GM21737 (cell line): ENCODE results near the gene CARS2.
"Not testable (repeated sequence)": the region's sequence is repeated elsewhere in the genome, so short reads cannot be mapped to it uniquely, and the experiment has no call there.

Experiments
- ATAC-seq: cut with Tn5 transposase; IDR thresholded peaks from one replicate; pipeline ENCODE4 v1.9.1; 2021; ENCODE audit warnings: mild to moderate bottlenecking, moderate library complexity; ENCODE audit not compliant: unreplicated experiment

CARS2 gene

DNA sequence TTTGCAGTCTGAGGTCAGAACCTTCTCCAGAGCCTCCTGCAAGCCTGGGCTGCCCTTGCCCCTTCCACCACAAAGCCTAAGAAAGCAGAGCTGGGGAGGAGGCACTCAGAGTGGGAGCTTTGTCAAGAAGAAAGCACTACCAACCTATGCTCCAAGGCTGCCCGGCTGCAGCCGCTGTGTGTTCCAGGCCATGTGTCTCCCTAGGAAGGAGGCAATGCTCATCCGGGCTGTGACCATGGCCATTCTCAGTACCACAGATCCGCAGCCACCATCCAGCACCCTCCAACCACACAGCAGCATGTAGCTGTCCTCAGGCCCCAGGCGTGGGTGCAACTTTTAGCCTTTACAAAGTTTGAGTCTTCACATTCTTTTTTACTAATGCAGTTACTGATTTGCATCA lies 22.0 kb downstream of the CARS2 start:
- ATAC-seq: no peak

GRCh38 chr13:110683203-110683883 lies 22.6 kb downstream of the CARS2 start:
- no peak for ATAC-seq

- ATAC-seq: no peak
Observed at GRCh38 chr13:110682746-110683145, 23.2 kb downstream of the CARS2 start.

- ATAC-seq: no peak
Observed at GRCh38 chr13:110681868-110682550, 23.9 kb downstream of the CARS2 start.

DNA sequence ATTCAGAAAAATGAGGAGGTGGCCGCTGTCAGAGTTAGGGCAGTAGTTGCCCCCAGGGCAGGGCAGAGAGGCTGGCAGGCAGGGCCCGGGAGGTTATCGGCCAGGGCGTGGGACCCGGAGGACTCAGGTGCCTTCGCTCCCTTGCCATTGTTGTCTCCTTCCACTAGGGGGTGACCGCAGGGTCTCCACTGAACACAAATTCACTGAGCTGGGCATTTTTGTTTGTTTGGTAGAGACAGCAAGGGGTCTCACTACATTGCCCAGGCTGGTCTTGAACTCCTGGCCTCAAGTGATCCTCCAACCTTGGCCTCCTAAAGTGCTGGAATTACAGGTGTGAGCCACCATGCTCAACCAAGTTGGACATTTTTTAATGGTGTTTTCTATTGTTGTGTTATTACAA lies 25.1 kb downstream of the CARS2 start:
- ATAC-seq: no peak

- no peak for ATAC-seq
Observed at GRCh38 chr13:110677731-110678545, 28.0 kb downstream of the CARS2 start.

GRCh38 chr13:110676595-110677587 lies 29.0 kb downstream of the CARS2 start:
- ATAC-seq: peak; percentile 64

DNA sequence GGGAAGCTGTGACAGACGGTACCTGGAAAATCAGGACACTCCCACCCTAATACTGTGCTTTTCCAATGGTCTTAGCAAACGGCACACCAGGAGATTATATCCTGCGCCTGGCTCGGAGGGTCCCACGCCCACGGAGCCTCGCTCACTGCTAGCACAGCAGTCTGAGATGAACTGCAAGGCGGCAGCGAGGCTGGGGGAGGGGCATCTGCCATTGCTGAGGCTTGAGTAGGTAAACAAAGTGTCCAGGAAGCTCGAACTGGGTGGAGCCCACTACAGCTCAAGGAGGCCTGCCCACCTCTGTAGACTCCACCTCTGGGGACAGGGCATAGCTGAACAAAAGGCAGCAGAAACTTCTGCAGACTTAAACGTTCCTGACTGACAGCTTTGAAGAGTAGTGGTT lies 36.1 kb downstream of the CARS2 start:
- ATAC-seq: not testable (repeated sequence)

DNA sequence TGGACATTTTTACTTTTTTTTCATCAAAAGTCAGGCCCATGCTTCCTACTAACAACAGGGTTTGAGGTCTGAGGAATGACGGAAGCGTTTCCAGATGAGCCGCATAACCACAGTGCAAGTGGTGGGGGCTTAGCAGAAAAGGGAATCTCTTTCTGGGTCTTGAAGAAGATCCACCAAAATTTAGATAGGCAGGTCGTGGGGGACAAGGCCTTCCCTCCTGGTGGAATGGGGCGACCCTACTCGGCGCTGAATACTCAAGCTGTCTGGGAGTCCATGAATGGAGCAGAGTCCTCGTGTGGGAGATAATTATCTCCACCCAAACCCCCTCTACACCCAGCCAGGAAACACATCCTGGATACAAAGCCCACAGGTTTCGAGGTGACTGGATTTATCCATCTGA lies 36.9 kb downstream of the CARS2 start:
- ATAC-seq: no peak

GRCh38 chr13:110666255-110666533 lies 39.7 kb downstream of the CARS2 start:
- no peak for ATAC-seq

DNA sequence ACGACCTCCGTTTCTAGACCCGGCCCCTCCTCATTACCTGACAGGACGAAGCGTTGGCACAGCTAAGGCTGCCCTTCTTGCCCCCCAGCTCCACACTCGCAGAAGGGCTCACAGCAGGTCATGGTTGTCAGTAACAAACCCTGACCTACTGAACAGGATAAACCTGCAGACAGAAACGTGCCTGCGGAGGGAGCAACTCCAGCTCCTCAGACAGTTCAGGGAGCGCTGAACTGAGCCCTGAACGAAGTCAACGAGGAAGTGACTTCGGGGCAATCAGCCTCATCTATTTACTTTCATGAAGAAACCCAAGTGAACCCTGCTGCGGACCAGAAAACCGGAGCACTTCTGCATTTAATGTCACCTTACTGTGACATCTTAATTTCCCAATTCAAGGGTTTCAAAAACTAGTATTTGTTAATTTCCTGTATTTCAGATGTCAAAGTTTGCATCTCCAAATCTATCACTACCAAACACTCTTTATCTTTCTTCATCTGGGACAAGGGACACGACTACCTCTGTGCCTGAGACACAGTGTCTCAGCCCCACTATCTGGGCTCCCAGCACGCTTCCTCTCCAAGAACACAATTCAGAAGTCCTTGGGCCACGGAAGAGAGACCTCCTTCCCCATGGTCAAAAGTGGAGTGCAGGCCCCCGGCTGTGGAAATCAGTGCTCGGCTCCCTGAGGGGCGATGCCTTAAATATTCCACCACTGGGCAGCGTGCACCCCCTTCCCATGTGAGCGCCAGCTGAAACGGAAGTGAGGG lies 40.2 kb downstream of the CARS2 start:
- no peak for ATAC-seq

DNA sequence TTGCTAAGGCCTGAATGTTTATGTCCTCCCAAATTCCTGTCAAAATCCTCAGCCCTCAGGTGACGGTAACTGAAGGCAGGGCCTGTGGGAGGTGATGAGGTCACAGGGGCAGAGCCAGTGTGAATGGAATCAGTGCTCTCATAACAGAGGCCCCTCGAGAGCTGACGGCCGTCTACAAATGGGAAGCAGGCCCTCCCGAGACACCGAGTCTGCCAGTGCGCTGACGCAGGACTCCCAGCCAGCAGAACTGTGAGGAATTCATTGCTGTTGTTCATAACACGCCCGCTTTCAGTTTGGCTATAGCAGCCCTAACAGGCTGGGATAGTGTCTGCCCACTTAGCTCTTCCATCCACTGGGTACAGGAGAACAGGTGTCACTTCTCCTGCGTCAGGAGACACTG lies 41.2 kb downstream of the CARS2 start:
- ATAC-seq: no peak

- no peak for ATAC-seq
Observed at GRCh38 chr13:110664041-110664440, 41.9 kb downstream of the CARS2 start.

- no peak for ATAC-seq
Observed at GRCh38 chr13:110663491-110663890, 42.4 kb downstream of the CARS2 start.

DNA sequence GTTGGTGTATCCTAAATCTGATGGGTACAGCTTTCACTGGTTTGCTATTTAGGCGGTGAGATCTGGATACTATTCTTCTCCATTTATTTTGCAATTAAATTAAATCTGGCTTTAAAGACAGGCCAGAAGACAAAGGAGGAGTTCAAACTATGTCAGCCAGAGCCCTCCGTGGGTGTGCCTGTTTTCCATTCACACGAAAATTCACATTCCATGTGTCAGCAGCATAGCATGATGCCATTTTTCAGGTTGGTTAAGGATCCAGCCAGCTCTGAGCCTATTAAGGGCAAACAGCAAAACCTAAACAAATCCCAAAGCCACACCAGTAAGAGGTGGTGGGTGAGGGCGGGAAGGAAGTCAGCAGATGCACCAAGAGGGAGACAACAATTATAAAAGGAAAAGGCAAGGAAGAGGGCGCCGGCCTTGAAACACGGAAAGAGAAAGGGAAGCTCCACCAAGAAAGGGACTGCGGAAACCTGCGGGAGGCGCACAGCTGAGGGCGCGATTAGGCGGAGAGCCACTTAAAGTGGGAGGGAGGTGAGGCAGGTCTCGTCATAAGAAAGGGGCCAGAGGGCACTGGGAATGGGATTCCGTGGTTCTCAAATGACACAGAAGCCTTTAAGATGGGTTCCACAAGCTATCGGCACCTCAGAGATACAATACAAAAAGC lies 43.0 kb downstream of the CARS2 start:
- no peak for ATAC-seq

GRCh38 chr13:110662091-110662490 lies 43.8 kb downstream of the CARS2 start:
- ATAC-seq: no peak

- no peak for ATAC-seq
Observed at GRCh38 chr13:110661256-110661655, 44.7 kb downstream of the CARS2 start.

DNA sequence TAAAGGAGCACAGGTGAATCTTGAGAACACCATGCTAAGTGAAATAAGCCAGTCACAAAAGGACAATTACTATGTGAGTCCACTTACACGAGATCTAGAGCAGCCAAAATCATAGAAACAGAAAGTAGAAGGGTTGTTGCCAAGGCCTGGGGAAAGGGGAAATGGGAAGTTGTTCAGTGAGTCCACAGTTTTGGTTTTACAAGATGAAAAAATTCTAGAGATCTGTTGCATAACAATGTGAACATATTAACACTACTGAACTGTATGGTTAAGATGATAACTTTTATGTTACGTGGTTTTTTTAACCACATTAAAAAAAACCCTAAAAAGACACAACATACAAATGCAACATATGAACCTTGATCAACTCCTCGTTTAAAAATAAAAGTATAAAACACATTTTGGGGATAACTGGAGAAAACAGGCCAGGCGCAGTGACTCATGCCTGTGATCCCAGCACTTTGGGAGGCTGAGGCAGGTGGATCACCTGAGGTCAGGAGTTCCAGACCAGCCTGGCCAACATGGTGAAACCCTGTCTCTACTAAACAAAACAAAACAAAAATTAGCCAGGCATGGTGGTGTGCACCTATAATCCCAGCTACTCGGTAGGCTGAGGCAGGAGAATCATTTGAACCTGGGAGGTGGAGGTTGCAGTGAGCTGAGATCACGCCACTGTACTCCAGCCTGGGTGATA lies 47.6 kb downstream of the CARS2 start:
- ATAC-seq: peak; percentile 74

DNA sequence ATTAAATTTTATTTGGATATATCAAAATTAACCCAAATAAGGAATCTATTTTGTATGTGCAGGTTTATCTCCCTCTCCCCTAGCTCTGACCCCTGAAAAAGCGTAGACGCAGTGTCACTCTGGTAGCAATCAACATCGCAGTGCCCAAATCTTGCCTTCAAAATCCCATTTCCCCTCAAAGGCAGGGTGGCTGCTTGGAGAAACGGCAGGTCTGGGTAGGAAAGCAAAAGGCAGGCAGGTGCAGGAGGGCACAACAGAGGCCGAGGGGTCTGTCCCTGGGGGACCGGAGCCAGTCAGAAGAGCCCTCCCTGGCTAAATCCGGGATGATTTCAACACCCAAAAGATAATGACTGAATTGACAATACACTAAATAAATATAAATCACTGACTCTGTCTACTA lies 48.7 kb downstream of the CARS2 start:
- ATAC-seq: no peak
